GM15510 (cell line): Measurements from ENCODE around the gene TSPAN12.

Source experiments
- POLR2A ChIP-seq: IDR thresholded peaks from 3 replicates; pipeline ENCODE4 v1.6.1; 2011; ENCODE audit warnings: borderline replicate concordance; ENCODE audit not compliant: insufficient read length; ENCODE audit errors: extremely low read depth

Gene TSPAN12

GRCh38 chr7:120794106-120794729 lies 63.7 kb downstream of the TSPAN12 start:
- no peak for TF ChIP-seq POLR2A

- no peak for TF ChIP-seq POLR2A
Measured at GRCh38 chr7:120793213-120793936, 64.6 kb downstream of the TSPAN12 start.

- TF ChIP-seq POLR2A, result no peak
Measured at GRCh38 chr7:120792861-120793130, 65.1 kb downstream of the TSPAN12 start.

GRCh38 chr7:120792091-120792860 lies 65.7 kb downstream of the TSPAN12 start:
- no peak for TF ChIP-seq POLR2A

GRCh38 chr7:120785095-120785494 lies 72.8 kb downstream of the TSPAN12 start:
- no peak for TF ChIP-seq POLR2A

GRCh38 chr7:120783721-120784120 lies 74.2 kb downstream of the TSPAN12 start:
- TF ChIP-seq POLR2A, result no peak

GRCh38 chr7:120783273-120783672 lies 74.7 kb downstream of the TSPAN12 start:
- no peak for TF ChIP-seq POLR2A

- no peak for TF ChIP-seq POLR2A
Measured at GRCh38 chr7:120780938-120781337, 77.0 kb downstream of the TSPAN12 start.

GRCh38 chr7:120775755-120776154 lies 82.2 kb downstream of the TSPAN12 start:
- no peak for TF ChIP-seq POLR2A

GRCh38 chr7:120774481-120774880 lies 83.5 kb downstream of the TSPAN12 start:
- TF ChIP-seq POLR2A, result no peak

- TF ChIP-seq POLR2A, result no peak
Measured at GRCh38 chr7:120770206-120770605, 87.7 kb downstream of the TSPAN12 start.

- no peak for TF ChIP-seq POLR2A
Measured at GRCh38 chr7:120760851-120761250, 97.1 kb downstream of the TSPAN12 start.

GRCh38 chr7:120760050-120760449 lies 97.9 kb downstream of the TSPAN12 start:
- TF ChIP-seq POLR2A, result no peak

GRCh38 chr7:120743128-120743527 lies 114.8 kb downstream of the TSPAN12 start:
- TF ChIP-seq POLR2A, result no peak

GRCh38 chr7:120742372-120742771 lies 115.6 kb downstream of the TSPAN12 start:
- no peak for TF ChIP-seq POLR2A
